ENCODE data around the gene EFHD2. TPM values are rescaled to one million over a fixed set of nuclear protein-coding genes. Genes with fewer than 3 reads are reported as not detected.
A peak's percentile ranks its signal among the peaks of the same experiment; 100 is the strongest.
"Not testable (repeated sequence)": the region's sequence is repeated elsewhere in the genome, so short reads cannot be mapped to it uniquely, and the experiment has no call there.

EFHD2 gene
- total RNA-seq, 4 donors from 2014 or later, result 84.2 to 236 (median 196) TPM

DNA sequence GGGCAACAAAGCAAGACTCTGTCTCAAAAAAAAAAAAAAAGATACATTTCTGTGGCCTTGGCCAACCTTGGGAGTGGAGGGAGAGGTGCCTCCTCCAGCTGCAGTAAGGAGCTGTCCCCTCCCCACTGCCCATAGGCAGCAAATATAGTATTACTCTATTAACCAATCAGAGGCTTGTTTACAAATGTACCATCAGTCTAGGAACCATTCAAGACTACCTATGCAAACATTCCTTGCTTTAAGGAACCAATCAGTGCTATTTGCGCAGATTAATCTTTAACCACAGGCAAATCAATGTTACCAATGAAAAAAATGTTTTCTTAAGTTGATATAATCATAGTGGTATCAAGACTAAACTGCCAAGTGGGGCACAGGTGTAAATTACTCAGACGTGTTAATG is 47.9 kb downstream of the EFHD2 start:
- Histone ChIP-seq H3K27me3 (no peaks in the 10 kb centered on the region), H3K36me3 (no peaks in the 10 kb centered on the region), H3K4me1 (no peaks in the 10 kb centered on the region), H3K9me3 (no peaks in the 10 kb centered on the region), H3K27ac (no peak overlapping the region), H3K4me3 (no peak overlapping the region)
- TF ChIP-seq, protein P1, sequence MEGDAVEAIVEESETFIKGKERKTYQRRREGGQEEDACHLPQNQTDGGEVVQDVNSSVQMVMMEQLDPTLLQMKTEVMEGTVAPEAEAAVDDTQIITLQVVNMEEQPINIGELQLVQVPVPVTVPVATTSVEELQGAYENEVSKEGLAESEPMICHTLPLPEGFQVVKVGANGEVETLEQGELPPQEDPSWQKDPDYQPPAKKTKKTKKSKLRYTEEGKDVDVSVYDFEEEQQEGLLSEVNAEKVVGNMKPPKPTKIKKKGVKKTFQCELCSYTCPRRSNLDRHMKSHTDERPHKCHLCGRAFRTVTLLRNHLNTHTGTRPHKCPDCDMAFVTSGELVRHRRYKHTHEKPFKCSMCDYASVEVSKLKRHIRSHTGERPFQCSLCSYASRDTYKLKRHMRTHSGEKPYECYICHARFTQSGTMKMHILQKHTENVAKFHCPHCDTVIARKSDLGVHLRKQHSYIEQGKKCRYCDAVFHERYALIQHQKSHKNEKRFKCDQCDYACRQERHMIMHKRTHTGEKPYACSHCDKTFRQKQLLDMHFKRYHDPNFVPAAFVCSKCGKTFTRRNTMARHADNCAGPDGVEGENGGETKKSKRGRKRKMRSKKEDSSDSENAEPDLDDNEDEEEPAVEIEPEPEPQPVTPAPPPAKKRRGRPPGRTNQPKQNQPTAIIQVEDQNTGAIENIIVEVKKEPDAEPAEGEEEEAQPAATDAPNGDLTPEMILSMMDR (IDR thresholded peaks at IDR 0.05), result no peak
- TF ChIP-seq POLR2A (IDR thresholded peaks at IDR 0.05), result no peak
- no peak for DNase-seq

DNA sequence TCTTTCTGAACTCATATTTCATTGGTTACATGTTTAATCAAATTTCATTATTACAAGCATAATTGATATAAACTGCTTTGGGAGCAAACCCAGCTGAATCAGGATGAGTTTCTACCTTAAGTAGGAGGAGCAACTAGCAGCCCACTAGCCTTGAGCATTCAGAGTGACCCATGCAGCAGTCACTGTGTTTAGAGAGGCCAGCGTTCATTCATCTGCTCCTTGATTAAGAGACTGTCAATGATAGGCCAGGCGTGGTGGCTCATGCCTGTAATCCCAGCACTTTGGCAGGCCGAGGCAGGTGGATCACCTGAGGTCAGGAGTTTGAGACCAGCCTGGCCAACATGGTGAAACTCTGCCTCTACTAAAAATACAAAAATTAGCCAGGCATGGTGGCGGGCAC is 48.7 kb downstream of the EFHD2 start:
- H3K27me3 ChIP-seq, H3K9me3 ChIP-seq, H3K27ac ChIP-seq, H3K36me3 ChIP-seq, DNase-seq, H3K4me3 ChIP-seq, H3K4me1 ChIP-seq: not testable (repeated sequence)

DNA sequence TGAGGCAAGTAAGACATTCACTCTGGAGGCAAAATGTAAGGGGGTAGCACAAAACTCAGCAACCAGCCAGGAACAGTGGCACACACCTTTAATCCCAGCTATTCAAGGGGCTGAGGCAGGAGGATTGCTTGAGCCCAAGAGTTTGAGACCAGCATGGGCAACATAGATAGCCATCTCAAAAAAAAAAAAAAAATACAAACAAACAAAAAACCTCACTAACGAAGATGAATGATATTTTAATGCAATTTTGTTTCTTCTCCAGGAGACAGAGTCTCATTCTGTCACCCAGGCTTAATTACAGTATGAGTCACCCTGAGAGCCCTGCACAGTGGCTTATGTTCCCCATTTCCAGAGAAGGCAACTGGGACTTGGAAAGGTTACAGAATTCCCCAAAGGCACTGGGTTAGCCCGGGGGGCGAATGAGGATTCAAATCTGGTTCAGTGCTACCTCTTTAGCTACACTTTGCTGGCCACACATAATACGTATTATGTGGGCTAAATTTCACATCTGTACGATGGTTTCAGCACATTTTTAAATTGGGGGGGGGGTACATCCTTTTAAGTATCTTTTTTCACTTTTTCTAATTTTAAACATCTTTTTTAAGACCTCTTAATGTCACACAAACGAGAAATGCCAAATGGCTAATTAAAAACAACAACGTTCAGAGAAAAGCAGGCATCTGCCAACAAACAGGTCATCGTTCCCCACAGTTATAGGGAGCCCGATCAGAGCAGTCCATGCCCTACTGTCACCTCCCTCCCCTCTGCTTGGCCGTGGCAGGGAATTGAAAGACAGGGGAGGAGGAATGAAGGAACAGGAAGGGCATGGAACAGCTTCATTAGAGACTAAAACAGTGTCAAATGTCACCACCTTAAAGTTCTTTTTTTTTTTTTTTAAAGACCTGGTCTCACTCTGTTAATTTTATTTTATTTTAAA is 50.4 kb downstream of the EFHD2 start:
- Histone ChIP-seq H3K27me3 (no peaks in the 10 kb centered on the region), H3K9me3 (no peaks in the 10 kb centered on the region), H3K4me1 (no peaks in the 10 kb centered on the region), H3K36me3 (no peaks in the 10 kb centered on the region), H3K27ac (no peak overlapping the region), H3K4me3 (no peak overlapping the region)
- TF ChIP-seq, protein P1 (IDR thresholded peaks at IDR 0.05), result no peak
- no peak for TF ChIP-seq POLR2A (IDR thresholded peaks at IDR 0.05)
- no peak for DNase-seq

DNA sequence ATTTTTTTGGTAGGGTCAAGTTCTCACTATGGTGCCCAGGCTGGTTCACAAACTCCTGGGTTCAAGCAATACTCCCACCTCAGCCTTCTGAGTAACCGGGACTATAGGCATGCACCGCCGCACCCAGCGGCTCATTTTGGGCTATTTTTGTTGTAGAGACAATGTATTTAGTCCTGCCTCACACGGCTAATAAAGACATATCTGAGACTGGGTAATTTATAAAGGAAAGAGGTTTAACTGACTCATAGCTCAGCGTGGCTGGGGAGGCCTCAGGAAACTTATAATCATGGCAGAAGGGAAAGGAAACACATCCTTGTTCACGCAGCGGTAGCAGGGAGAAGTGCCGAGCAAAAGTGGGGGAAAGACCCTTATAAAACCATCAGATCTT is 51.0 kb downstream of the EFHD2 start:
- no peak for DNase-seq
- Histone ChIP-seq H3K4me3 (no peak overlapping the region), H3K27ac (no peak overlapping the region), H3K36me3 (no peaks in the 10 kb centered on the region), H3K9me3 (no peaks in the 10 kb centered on the region), H3K4me1 (no peaks in the 10 kb centered on the region), H3K27me3 (no peaks in the 10 kb centered on the region)
- no peak for TF ChIP-seq POLR2A (IDR thresholded peaks at IDR 0.05)
- TF ChIP-seq, protein P1 (IDR thresholded peaks at IDR 0.05), result no peak

DNA sequence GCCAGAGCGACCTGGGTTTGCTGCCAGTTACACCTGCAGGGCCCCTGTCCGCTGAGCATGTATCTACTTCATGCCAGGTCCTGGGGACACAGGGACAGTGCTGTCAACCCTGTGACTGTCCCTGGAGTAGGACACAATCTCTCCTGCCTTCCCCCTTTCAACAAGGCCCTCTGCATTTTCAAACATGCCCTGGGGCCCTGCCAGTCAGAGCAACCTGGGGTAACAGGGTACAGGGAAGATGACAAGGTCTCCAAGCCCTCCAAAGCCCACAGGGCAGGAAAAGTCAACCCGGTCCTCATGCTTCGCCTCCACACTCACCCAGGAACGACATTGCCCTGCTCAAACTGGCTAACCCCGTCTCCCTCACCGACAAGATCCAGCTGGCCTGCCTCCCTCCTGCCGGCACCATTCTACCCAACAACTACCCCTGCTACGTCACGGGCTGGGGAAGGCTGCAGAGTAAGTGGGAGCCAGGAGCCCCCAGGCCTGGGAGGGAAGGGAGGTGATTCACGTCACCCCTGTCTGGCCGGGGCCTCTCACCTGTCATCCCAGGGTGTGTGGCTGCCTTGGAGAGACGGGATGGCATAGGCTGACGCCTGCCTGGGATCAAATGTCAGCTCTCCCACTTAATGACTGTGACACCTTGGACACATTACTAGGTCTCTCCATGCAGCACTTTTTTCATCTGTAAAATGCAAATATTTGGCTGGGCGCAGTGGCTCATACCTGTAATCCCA is 53.5 kb downstream of the EFHD2 start:
- H3K4me3 ChIP-seq, H3K36me3 ChIP-seq, DNase-seq, H3K27ac ChIP-seq, H3K9me3 ChIP-seq, H3K4me1 ChIP-seq, H3K27me3 ChIP-seq: not testable (repeated sequence)

DNA sequence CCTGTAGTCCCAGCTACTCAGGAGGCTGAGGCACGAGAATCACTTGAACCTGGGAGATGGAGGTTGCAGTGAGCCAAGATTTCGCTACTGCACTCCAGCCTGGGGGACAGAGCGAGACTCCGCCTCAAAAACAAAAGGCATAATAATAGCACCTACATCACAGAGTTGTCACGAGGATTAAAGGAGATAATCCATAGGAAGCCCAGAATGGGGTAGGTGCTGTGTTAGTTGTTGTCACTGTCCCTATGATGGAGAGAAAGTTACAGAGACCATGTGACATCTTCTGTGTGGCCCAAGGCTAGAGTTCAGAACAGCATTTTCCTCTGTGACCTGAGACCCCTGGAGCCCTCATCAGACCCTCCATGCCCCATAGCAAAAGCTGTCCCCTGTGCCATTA is 54.2 kb downstream of the EFHD2 start:
- H3K27me3 ChIP-seq, H3K9me3 ChIP-seq, H3K4me3 ChIP-seq, DNase-seq, H3K36me3 ChIP-seq, H3K4me1 ChIP-seq: not testable (repeated sequence)
- H3K27ac ChIP-seq, result peak overlapping the region in 1 of 4 donors; percentile 46

DNA sequence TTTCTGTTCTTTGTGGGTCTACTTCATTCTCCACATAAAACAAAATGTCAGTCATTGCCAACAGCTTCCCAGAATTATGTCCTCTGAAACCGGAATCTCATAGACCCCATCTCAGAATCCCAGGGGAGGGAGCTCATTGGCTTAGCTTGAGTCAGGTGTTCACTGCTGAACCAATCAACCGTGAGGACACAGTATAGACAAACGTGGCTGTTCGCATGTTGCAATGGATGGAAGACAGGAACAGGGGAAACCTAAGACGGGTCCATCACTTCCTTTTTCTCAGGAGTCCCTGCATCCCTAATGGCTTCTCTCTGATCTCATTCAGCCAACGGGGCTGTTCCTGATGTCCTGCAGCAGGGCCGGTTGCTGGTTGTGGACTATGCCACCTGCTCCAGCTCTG is 56.0 kb downstream of the EFHD2 start:
- no peaks in the 10 kb centered on the region for H3K9me3 ChIP-seq
- TF ChIP-seq, protein P1 (IDR thresholded peaks at IDR 0.05), result no peak
- TF ChIP-seq POLR2A (IDR thresholded peaks at IDR 0.05), result no peak
- no peak overlapping the region for H3K27ac ChIP-seq
- no peak overlapping the region for H3K4me3 ChIP-seq
- no peak for DNase-seq
- H3K36me3 ChIP-seq, result no peaks in the 10 kb centered on the region
- no peaks in the 10 kb centered on the region for H3K4me1 ChIP-seq
- no peaks in the 10 kb centered on the region for H3K27me3 ChIP-seq

DNA sequence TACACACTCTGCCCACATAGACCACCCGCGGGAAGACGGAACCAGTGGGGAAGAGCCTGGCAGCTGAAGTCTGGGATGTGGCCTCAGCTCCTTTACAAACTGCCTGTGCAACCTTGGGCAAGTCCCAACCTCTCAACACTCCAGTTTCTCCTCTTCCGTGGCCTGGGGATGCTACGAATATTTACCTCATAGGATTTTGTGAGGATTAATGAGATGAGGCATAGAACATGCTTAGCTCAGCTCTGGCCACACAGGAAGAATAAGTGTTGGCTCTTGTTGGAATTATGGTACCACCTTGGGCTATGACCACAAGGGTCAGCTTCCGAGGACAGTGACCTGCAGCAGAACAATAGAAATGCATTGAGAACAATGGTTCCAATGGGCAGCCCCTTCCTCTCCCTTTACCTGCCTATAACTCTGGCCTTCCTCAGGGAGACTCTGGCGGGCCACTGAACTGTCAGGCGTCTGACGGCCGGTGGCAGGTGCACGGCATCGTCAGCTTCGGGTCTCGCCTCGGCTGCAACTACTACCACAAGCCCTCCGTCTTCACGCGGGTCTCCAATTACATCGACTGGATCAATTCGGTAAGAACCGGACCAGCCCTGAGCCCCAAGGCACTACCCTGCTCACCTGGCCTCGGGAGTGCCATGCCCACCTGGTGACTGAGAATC is 57.4 kb downstream of the EFHD2 start:
- H3K4me3 ChIP-seq, H3K4me1 ChIP-seq, DNase-seq, H3K27me3 ChIP-seq, H3K36me3 ChIP-seq, H3K9me3 ChIP-seq, H3K27ac ChIP-seq: not testable (repeated sequence)

Data from Peyer's patch (tissue), 4 donors.